Uterus (tissue), 4 donors: ENCODE results near the gene NEK5. TPM values are rescaled to one million over a fixed set of nuclear protein-coding genes. Genes with fewer than 3 reads are reported as not detected.
"Not testable (repeated sequence)": the region's sequence is repeated elsewhere in the genome, so short reads cannot be mapped to it uniquely, and the experiment has no call there.

ENCODE experiments used
- DNase-seq, 2 donors: peaks; one replicate each; pipeline ENCODE4 v3.0.0-alpha.2; 2019 to 2020
- H3K27ac ChIP-seq, 2 donors: fragments of 200-600 bp; sonication (generic); 1 replicate in 1 of 2; 2 replicates in 1 of 2; pipeline ENCODE4 v1.5.1; 2016 to 2018
- H3K27me3 ChIP-seq, 2 donors: fragments of 200-600 bp; sonication (generic); one replicate each; pipeline ENCODE4 v1.5.1; 2018 to 2019; ENCODE audit warnings: control low read depth in 1 of 2
- H3K36me3 ChIP-seq, 2 donors: fragments of 200-600 bp; sonication (generic); one replicate each; pipeline ENCODE4 v1.5.1; 2019; ENCODE audit warnings: control low read depth in 1 of 2
- H3K4me1 ChIP-seq, 2 donors: fragments of 200-600 bp; sonication (generic); one replicate each; pipeline ENCODE4 v1.5.1; 2018 to 2019; ENCODE audit warnings: control low read depth in 1 of 2
- H3K4me3 ChIP-seq, 2 donors: fragments of 200-600 bp; sonication (generic); 1 replicate in 1 of 2; 2 replicates in 1 of 2; pipeline ENCODE4 v1.5.1; 2018 to 2019; ENCODE audit warnings: mild to moderate bottlenecking in 1 of 2
- H3K9me3 ChIP-seq, 2 donors: fragments of 200-600 bp; sonication (generic); one replicate each; pipeline ENCODE4 v1.5.1; 2019; ENCODE audit warnings: control low read depth in 1 of 2
- CTCF ChIP-seq, 4 experiments: fragments of 200-600 bp in 2 of 4; fragments of 450-650 bp in 2 of 4; sonication (generic) in 2 of 4; IDR thresholded peaks; one replicate each; pipeline ENCODE4 v1.5.1; 2016 to 2019; ENCODE audit warnings: antibody characterized with exemption in 4 of 4, mild to moderate bottlenecking in 2 of 4, moderate library complexity in 1 of 4
- POLR2A ChIP-seq, 2 donors: fragments of 450-650 bp; IDR thresholded peaks; one replicate each; pipeline ENCODE4 v1.6.1; 2016; ENCODE audit warnings: antibody characterized with exemption in 2 of 2, mild to moderate bottlenecking in 1 of 2, moderate library complexity in 1 of 2
- intact Hi-C: fragments of 100-400 bp; cut with DNase I; formaldehyde crosslinking; loops from one replicate; pipeline ENCODE4 v1.15.1; 2023; ENCODE audit warnings: low total_unique reads
- total RNA-seq, 4 donors: library from RNA; depleted of rRNA in 3 of 4; stranded (reverse); fragments of >200 nt in 3 of 4; gene quantifications; one replicate each; pipeline versions ENCODE4 v1.1.0 to v1.2.4, GENCODE V29; 2014 to 2023
- donor health status: DM: yes; HTN: yes; CAD: no.

NEK5 gene
- total RNA-seq, 4 donors from 2014 or later: 0.76 to 7.9 (median 3.5) TPM

GRCh38 chr13:52104624-52105023, 24.2 kb downstream of the NEK5 start:
- intact Hi-C loops: no loop called here
- TF ChIP-seq CTCF (IDR thresholded peaks at IDR 0.05): no peak
- no peak for TF ChIP-seq POLR2A (IDR thresholded peaks at IDR 0.05)
- no peaks in the 10 kb centered on the region for H3K9me3 ChIP-seq
- DNase-seq: no peak
- no peaks in the 10 kb centered on the region for H3K4me1 ChIP-seq
- no peaks in the 10 kb centered on the region for H3K27me3 ChIP-seq
- no peak overlapping the region for H3K27ac ChIP-seq
- no peaks in the 10 kb centered on the region for H3K36me3 ChIP-seq
- no peak overlapping the region for H3K4me3 ChIP-seq

- Histone ChIP-seq H3K36me3 (no peaks in the 10 kb centered on the region), H3K4me1 (no peaks in the 10 kb centered on the region), H3K27ac (no peak overlapping the region), H3K27me3 (no peaks in the 10 kb centered on the region), H3K9me3 (no peaks in the 10 kb centered on the region), H3K4me3 (no peak overlapping the region)
- no peak for TF ChIP-seq CTCF (IDR thresholded peaks at IDR 0.05)
- TF ChIP-seq POLR2A (IDR thresholded peaks at IDR 0.05): no peak
- intact Hi-C loops: no loop called here
- no peak for DNase-seq
Observed at GRCh38 chr13:52103386-52103785, 25.5 kb downstream of the NEK5 start.

GRCh38 chr13:52102423-52102822, 26.4 kb downstream of the NEK5 start:
- intact Hi-C loops, H3K36me3 ChIP-seq: not testable (repeated sequence)

GRCh38 chr13:52097197-52097596, 31.7 kb downstream of the NEK5 start:
- no peaks in the 10 kb centered on the region for H3K27me3 ChIP-seq
- no peak overlapping the region for H3K4me3 ChIP-seq
- intact Hi-C loops: no loop called here
- no peak for DNase-seq
- no peaks in the 10 kb centered on the region for H3K9me3 ChIP-seq
- H3K36me3 ChIP-seq: no peaks in the 10 kb centered on the region
- TF ChIP-seq POLR2A (IDR thresholded peaks at IDR 0.05) (no peak), CTCF (IDR thresholded peaks at IDR 0.05) (no peak)
- H3K4me1 ChIP-seq: no peaks in the 10 kb centered on the region
- no peak overlapping the region for H3K27ac ChIP-seq

More at GRCh38 chr13:52102423-52102822, 26.4 kb downstream of the NEK5 start:
- DNase-seq, H3K9me3 ChIP-seq, H3K27me3 ChIP-seq, H3K27ac ChIP-seq, H3K4me1 ChIP-seq, H3K4me3 ChIP-seq: not testable (repeated sequence)

- Histone ChIP-seq H3K4me1 (no peaks in the 10 kb centered on the region), H3K27ac (no peak overlapping the region), H3K9me3 (no peaks in the 10 kb centered on the region), H3K27me3 (no peaks in the 10 kb centered on the region), H3K4me3 (no peak overlapping the region), H3K36me3 (no peaks in the 10 kb centered on the region)
- no peak for DNase-seq
- TF ChIP-seq POLR2A (IDR thresholded peaks at IDR 0.05): no peak
- intact Hi-C loops: no loop called here
Observed at GRCh38 chr13:52096748-52097147, 32.1 kb downstream of the NEK5 start.

- Histone ChIP-seq H3K36me3 (no peaks in the 10 kb centered on the region), H3K4me3 (no peak overlapping the region), H3K27me3 (no peaks in the 10 kb centered on the region), H3K9me3 (no peaks in the 10 kb centered on the region), H3K27ac (no peak overlapping the region), H3K4me1 (no peaks in the 10 kb centered on the region)
- intact Hi-C loops: no loop called here
- no peak for TF ChIP-seq CTCF (IDR thresholded peaks at IDR 0.05)
- no peak for TF ChIP-seq POLR2A (IDR thresholded peaks at IDR 0.05)
- DNase-seq: no peak
Observed at GRCh38 chr13:52096062-52096461, 32.8 kb downstream of the NEK5 start.
